ENCODE data around the gene CXXC1. TPM values are rescaled to one million over a fixed set of nuclear protein-coding genes. Genes with fewer than 3 reads are reported as not detected.

Gene CXXC1
- total and polyA plus RNA-seq, 12 donors: 22.1 to 66.6 (median 26.7) TPM

DNA sequence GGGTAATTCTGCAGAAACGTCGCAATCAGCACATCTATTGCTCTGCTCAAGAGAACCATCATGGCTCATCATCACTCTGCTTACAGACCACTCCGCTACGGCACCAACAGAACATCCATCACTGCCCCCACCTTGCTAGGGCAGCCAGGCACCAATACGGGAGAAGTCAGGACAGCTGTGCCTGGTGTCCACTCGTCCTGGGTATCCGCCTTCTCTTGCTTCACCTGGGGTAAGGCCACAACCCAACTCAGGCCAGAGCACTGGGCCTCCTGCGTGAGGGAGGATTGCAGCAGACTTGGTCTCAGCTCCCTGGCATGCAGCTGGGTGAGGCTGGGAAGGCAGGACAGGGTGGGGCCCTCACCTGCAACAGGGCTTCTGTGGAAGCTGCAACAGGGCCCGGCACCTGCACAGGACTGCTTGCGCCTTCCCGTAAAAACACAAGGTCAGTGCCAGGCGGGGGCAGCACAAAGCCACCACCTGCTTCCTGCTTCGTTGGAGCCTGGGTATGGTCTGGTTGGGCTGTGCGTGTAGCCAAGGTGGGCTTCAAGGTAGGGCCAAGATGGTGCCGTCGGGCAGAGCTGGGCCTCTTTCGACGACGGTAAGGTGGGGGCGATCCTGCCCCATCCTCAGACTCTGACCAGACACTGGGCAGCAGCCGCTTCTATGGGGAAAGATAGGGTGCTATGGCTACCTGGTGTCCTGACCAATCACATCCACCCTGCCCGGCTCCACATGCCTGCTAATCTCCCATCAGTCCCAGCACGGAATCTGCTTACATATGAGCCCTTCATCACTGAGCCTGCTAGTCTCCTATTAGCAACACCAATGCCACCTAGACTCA, 14.1 kb downstream of the CXXC1 start:
- Histone ChIP-seq H3K27me3 (no peaks in the 10 kb centered on the region), H3K27ac (no peak overlapping the region), H3K36me3 (peaks cover 7 to 97% (median 75%) of the 10 kb centered on the region in 9 donors), H3K4me1 (peaks cover 0 to 11% (median 0%) of the 10 kb centered on the region in 9 donors), H3K9me3 (no peaks in the 10 kb centered on the region), H3K4me3 (no peak overlapping the region)
- DNase-seq: no peak
- TF ChIP-seq, protein P1, sequence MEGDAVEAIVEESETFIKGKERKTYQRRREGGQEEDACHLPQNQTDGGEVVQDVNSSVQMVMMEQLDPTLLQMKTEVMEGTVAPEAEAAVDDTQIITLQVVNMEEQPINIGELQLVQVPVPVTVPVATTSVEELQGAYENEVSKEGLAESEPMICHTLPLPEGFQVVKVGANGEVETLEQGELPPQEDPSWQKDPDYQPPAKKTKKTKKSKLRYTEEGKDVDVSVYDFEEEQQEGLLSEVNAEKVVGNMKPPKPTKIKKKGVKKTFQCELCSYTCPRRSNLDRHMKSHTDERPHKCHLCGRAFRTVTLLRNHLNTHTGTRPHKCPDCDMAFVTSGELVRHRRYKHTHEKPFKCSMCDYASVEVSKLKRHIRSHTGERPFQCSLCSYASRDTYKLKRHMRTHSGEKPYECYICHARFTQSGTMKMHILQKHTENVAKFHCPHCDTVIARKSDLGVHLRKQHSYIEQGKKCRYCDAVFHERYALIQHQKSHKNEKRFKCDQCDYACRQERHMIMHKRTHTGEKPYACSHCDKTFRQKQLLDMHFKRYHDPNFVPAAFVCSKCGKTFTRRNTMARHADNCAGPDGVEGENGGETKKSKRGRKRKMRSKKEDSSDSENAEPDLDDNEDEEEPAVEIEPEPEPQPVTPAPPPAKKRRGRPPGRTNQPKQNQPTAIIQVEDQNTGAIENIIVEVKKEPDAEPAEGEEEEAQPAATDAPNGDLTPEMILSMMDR (IDR thresholded peaks at IDR 0.05): no peak
- ATAC-seq: no peak
- 94 to 96% methylated on average over 23 of the region's 23 CpGs for WGBS, 2 donors
- intact Hi-C loops (cut with DNase I): no loop called here

DNA sequence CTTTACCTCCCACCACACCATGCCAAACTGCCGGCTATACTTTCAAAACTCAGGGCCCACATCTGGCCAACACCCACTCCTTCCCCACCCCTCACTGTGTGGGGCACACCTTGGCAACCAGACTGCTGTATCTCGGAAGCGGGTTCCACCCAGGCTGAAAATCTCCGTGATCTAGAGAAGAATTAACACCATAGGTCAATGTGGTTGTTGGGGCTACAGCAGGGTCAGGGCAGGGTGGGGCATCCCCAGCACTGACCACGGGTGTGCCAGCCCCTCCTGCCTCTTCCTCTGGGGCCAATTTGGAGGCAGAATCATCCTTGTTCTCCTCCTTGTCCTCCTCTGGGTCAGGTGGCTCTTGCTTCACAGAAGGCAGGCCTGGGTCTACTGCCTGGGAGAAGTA, 14.9 kb downstream of the CXXC1 start:
- no peak overlapping the region for H3K4me3 ChIP-seq
- TF ChIP-seq, protein P1 (IDR thresholded peaks at IDR 0.05): no peak
- no peak for ATAC-seq
- no peak for DNase-seq
- peaks cover 0 to 20% (median 0%) of the 10 kb centered on the region in 9 donors for H3K4me1 ChIP-seq
- peaks cover 7 to 89% (median 71%) of the 10 kb centered on the region in 9 donors for H3K36me3 ChIP-seq
- H3K9me3 ChIP-seq: no peaks in the 10 kb centered on the region
- no peaks in the 10 kb centered on the region for H3K27me3 ChIP-seq
- intact Hi-C loops (cut with DNase I): no loop called here
- H3K27ac ChIP-seq: no peak overlapping the region
- WGBS, 2 donors: 88 to 93% methylated on average over 5 of the region's 5 CpGs

DNA sequence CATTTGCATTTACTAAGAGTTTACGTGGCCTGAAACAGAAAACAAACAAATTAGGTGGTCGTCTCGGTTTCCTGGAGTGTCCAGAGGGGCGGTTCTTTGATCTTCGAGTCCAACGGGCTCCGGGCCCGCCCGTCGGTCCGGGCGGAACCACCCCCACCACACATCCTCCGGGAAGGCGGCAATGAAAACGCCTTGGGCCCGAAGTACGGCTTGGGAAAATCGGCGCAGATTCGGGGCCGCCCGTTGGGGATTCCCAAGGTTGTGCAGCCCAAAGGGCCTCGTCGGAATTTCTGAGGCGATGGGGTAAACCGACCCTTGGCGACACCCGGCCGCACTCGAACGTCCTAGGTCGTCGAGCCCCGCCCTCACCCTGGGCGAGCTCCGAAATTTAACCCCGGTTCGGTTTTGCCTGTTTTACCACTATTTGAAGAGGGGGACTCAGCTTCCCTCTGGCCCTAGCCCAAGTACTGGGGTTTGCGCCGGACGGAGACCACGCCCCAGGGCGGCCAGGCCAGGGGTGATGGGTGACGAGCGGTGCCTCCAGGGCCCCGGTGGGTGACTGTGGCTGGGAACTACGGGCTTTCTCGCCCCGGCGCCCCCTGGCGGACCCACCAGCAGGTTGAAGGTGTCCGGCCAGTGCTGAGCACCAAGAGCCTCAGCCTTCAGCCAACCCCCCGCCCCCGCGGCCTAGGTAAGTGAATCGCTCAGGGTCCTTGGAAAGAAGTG, 19.3 kb downstream of the CXXC1 start:
- WGBS, 2 donors: 13 to 18% methylated on average over 56 of the region's 56 CpGs
- Histone ChIP-seq H3K36me3 (peaks cover 0 to 45% (median 32%) of the 10 kb centered on the region in 9 donors), H3K9me3 (no peaks in the 10 kb centered on the region), H3K4me3 (peak overlapping the region; percentile 40 to 70 (median 64)), H3K4me1 (peaks cover 0 to 36% (median 15%) of the 10 kb centered on the region in 9 donors), H3K27me3 (no peaks in the 10 kb centered on the region), H3K27ac (peak overlapping the region in 9 of 10 donors; percentile 73 to 91 (median 86))
- TF ChIP-seq, protein P1 (IDR thresholded peaks at IDR 0.05): peak; percentile 54 to 87 (median 79)
- ATAC-seq (peak; percentile 57 to 89 (median 83)), DNase-seq (peak; percentile 84 to 87)
- intact Hi-C loops (cut with DNase I): loop anchor here in 2 of 10 donors (10.0 kb wide), 1 partner anchor 107 kb away; the partner anchor contains the start of gene SKA1 (in 2 of the 2)

DNA sequence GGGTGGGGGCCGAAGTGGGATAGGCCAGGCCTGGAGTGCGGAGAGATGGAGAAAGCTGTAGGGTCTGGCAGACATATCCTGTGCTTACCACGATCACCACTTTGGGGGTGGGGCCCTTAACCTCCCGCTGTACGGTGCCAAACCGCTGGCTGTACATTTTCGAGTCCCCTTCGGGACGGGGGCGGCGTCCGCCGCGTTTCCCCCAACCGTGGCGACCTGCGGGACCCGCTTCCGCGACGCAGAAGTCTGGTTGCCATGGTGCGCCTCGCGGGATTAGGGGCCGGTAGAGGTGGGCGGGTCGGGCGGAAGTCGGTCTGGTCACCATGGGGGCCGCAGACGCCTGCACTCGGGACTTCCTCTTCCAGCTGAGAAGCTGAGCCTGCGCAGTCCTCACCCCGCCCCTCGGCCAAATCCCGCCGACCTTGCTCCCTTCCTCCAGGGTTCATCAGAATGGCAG, 21.2 kb downstream of the CXXC1 start, which contains the start of gene CFAP53:
Gene CFAP53, minus strand, starts transcription at position 248 of the 457 bp plus-strand sequence. Its CDS starts 91 bp downstream, at position 157.
- Histone ChIP-seq H3K9me3 (no peaks in the 10 kb centered on the region), H3K4me1 (peaks cover 0 to 36% (median 15%) of the 10 kb centered on the region in 9 donors), H3K27ac (peak within 1 kb of the TSS in 7 of 10 donors; percentile 31 to 69 (median 40)), H3K36me3 (peaks cover 0 to 26% (median 15%) of the 10 kb centered on the region in 9 donors), H3K4me3 (peak within 1 kb of the TSS; percentile 27 to 74 (median 70)), H3K27me3 (no peaks in the 10 kb centered on the region)
- TF ChIP-seq, protein P1 (IDR thresholded peaks at IDR 0.05): no peak
- intact Hi-C loops (cut with DNase I): loop anchor here in 2 of 10 donors (10.0 kb wide), 1 partner anchor 109 kb away; the partner anchor contains the start of gene SKA1 (in 2 of the 2)
- ATAC-seq (peak; percentile 97 to 99 (median 98)), DNase-seq (peak; percentile 94 to 95)
- 0% methylated on average over 37 of the region's 37 CpGs for WGBS, 2 donors
